HCT116 (cell line): ENCODE measurements around the gene CERS4. TPM values are rescaled to one million over a fixed set of nuclear protein-coding genes. Genes with fewer than 3 reads are reported as not detected.

ENCODE experiments used
- ATAC-seq: fragments of 200-7000 bp; cut with Tn5 transposase; 2 replicates; pipeline ENCODE4 v1.9.1; 2020; ENCODE audit warnings: mild to moderate bottlenecking, moderate library complexity
- BruUV-seq: library from RNA; stranded (reverse); fragments of 400-500 nt; replicated peaks from 2 replicates; lab custom pipeline; 2021; lab: Mats Ljungman, UMichigan
- CTCF ChIA-PET: fragments of 300-600 bp; sonication (Branson Sonifier 250); formaldehyde crosslinking; loops from one replicate; lab custom pipeline; 2021; ENCODE audit warnings: antibody characterized with exemption; lab: Charles Lee
- POLR2A ChIA-PET: fragments of 300-600, 350-600 bp; sonication (Branson Sonifier 250); formaldehyde crosslinking; loops from one replicate; lab custom pipeline; 2021; ENCODE audit warnings: antibody characterized with exemption; lab: Charles Lee
- RAD21 ChIA-PET, 2 experiments: fragments of 300-600 bp; sonication (Branson Sonifier 250); formaldehyde crosslinking; loops; one replicate each; lab custom pipeline; 2023; ENCODE audit warnings: low total read pairs in 2 of 2; ENCODE audit not compliant: uncharacterized antibody in 2 of 2, unreplicated experiment in 2 of 2, low non-redundant PET in 1 of 2; lab: Charles Lee
- DNase-seq: peaks from one replicate; pipeline ENCODE4 v3.0.0-alpha.2; 2010; ENCODE audit warnings: low read depth, low spot score
- H2AFZ ChIP-seq: fragments of 200-600 bp; shearing (Covaris generic), sonication (generic); 2 replicates; pipeline ENCODE4 v1.6.1; 2017; ENCODE audit warnings: low read depth, mixed run types, mixed read lengths, antibody characterized with exemption, low read length; ENCODE audit not compliant: poor library complexity, severe bottlenecking
- H3K27ac ChIP-seq: 2 replicates; pipeline ENCODE4 v1.5.1; 2012; ENCODE audit warnings: low read depth, low read length
- H3K27me3 ChIP-seq: fragments of 200-600 bp; sonication (generic); 2 replicates; pipeline ENCODE4 v1.6.1; 2016; ENCODE audit warnings: mixed run types, low read length, mixed read lengths; ENCODE audit not compliant: insufficient read depth
- H3K36me3 ChIP-seq, 2 experiments: fragments of 200-500 bp in 1 of 2; fragments of 200-600 bp in 1 of 2; sonication (Bioruptor generic) in 1 of 2; sonication (generic) in 1 of 2; 2 replicates each; pipeline versions ENCODE4 v1.5.1 to v1.6.1; 2014 to 2016; ENCODE audit warnings: low read length in 2 of 2, inconsistent platforms in 1 of 2, mixed read lengths in 1 of 2, mixed run types in 1 of 2; ENCODE audit not compliant: insufficient read depth in 2 of 2, control insufficient read depth in 1 of 2
- H3K4me1 ChIP-seq, 2 experiments: fragments of 200-600 bp in 1 of 2; sonication (generic) in 1 of 2; 2 replicates each; pipeline versions ENCODE4 v1.5.1 to v1.6.1; 2012 to 2017; ENCODE audit warnings: low read length in 2 of 2, inconsistent platforms in 1 of 2, mild to moderate bottlenecking in 1 of 2, mixed read lengths in 1 of 2, mixed run types in 1 of 2, moderate library complexity in 1 of 2; ENCODE audit not compliant: insufficient read depth in 2 of 2, control insufficient read depth in 1 of 2
- H3K4me2 ChIP-seq: fragments of 200-600 bp; sonication (generic); 2 replicates; pipeline ENCODE4 v1.6.1; 2017; ENCODE audit warnings: mixed run types, low read length, mixed read lengths
- H3K4me3 ChIP-seq, 2 experiments: fragments of 200-600 bp in 1 of 2; sonication (generic) in 1 of 2; replicated peaks in 1 of 2; 2 replicates each; pipeline ENCODE4 v1.5.1; 2011 to 2016; ENCODE audit warnings: low read length in 2 of 2, control low read depth in 1 of 2, low read depth in 1 of 2, mild to moderate bottlenecking in 1 of 2, mixed read lengths in 1 of 2, mixed run types in 1 of 2
- H3K79me2 ChIP-seq: fragments of 200-600 bp; sonication (generic); 2 replicates; pipeline ENCODE4 v1.6.1; 2017; ENCODE audit warnings: mild to moderate bottlenecking, mixed run types, low read length, moderate library complexity, mixed read lengths; ENCODE audit not compliant: insufficient read depth
- H3K9ac ChIP-seq: fragments of 200-600 bp; sonication (generic); 2 replicates; pipeline ENCODE4 v1.6.1; 2016; ENCODE audit warnings: low read length, mixed read lengths
- H3K9me2 ChIP-seq: fragments of 200-600 bp; sonication (generic), shearing (Covaris generic); 2 replicates; pipeline ENCODE4 v1.6.1; 2017; ENCODE audit warnings: mixed run types, mild to moderate bottlenecking, moderate library complexity; ENCODE audit not compliant: insufficient read depth
- H3K9me3 ChIP-seq, 2 experiments: fragments of 200-500 bp in 1 of 2; fragments of 200-600 bp in 1 of 2; sonication (Bioruptor generic) in 1 of 2; sonication (generic) in 1 of 2; 2 replicates each; pipeline ENCODE4 v1.6.1; 2014 to 2017; ENCODE audit warnings: low read length in 2 of 2, mixed read lengths in 2 of 2, inconsistent platforms in 1 of 2, low read depth in 1 of 2, mild to moderate bottlenecking in 1 of 2, mixed run types in 1 of 2, moderate library complexity in 1 of 2; ENCODE audit not compliant: control insufficient read depth in 1 of 2, insufficient read depth in 1 of 2
- H4K20me1 ChIP-seq: fragments of 200-600 bp; sonication (generic), shearing (Covaris generic); 2 replicates; pipeline ENCODE4 v1.6.1; 2017; ENCODE audit warnings: mixed run types, mild to moderate bottlenecking, moderate library complexity; ENCODE audit not compliant: insufficient read depth
- ATF3 ChIP-seq: IDR thresholded peaks from 2 replicates; pipeline ENCODE4 v1.6.1; 2012
- CTCF ChIP-seq, 3 experiments: fragments of 200-600 bp in 1 of 3; sonication (generic) in 1 of 3; IDR thresholded peaks in 2 of 3; conservative IDR thresholded peaks in 1 of 3; 2 replicates each; pipeline ENCODE4 v1.5.1; 2012 to 2017; ENCODE audit warnings: low read depth in 2 of 3, low read length in 2 of 3, antibody characterized with exemption in 1 of 3, borderline replicate concordance in 1 of 3, control low read depth in 1 of 3, mild to moderate bottlenecking in 1 of 3, mixed read lengths in 1 of 3, mixed run types in 1 of 3, moderate library complexity in 1 of 3; ENCODE audit not compliant: insufficient read depth in 1 of 3
- ELF1 ChIP-seq: IDR thresholded peaks from 2 replicates; pipeline ENCODE4 v1.6.1; 2012; ENCODE audit warnings: low read depth, borderline replicate concordance
- FOSL1 ChIP-seq: IDR thresholded peaks from 2 replicates; pipeline ENCODE4 v1.6.1; 2012; ENCODE audit warnings: low read depth
- POLR2A ChIP-seq: IDR thresholded peaks from 2 replicates; pipeline ENCODE4 v1.7.0; 2011; ENCODE audit warnings: borderline replicate concordance; ENCODE audit not compliant: insufficient read depth, insufficient read length; ENCODE audit errors: extremely low read depth
- POLR2AphosphoS5 ChIP-seq: IDR thresholded peaks from 2 replicates; pipeline ENCODE4 v1.6.1; 2011; ENCODE audit warnings: mild to moderate bottlenecking, low read depth, low read length, moderate library complexity
- RAD21 ChIP-seq: IDR thresholded peaks from 2 replicates; pipeline ENCODE4 v1.6.1; 2012; ENCODE audit warnings: low read depth, mild to moderate bottlenecking
- REST ChIP-seq: IDR thresholded peaks from 2 replicates; pipeline ENCODE4 v1.6.1; 2012; ENCODE audit warnings: low read depth
- SIN3A ChIP-seq: IDR thresholded peaks from 2 replicates; pipeline ENCODE4 v1.6.1; 2012; ENCODE audit warnings: low read depth
- TCF7L2 ChIP-seq: IDR thresholded peaks from 2 replicates; pipeline ENCODE4 v1.7.0; 2011; ENCODE audit warnings: borderline replicate concordance, inconsistent platforms; ENCODE audit not compliant: insufficient read depth, insufficient read length; ENCODE audit errors: extremely low read depth
- YY1 ChIP-seq: IDR thresholded peaks from 2 replicates; pipeline ENCODE4 v1.6.1; 2011; ENCODE audit warnings: low read length, low read depth, moderate library complexity, mild to moderate bottlenecking; ENCODE audit not compliant: insufficient replicate concordance; ENCODE audit errors: extremely low read depth
- intact Hi-C: fragments of 100-400 bp; cut with micrococcal nuclease; formaldehyde crosslinking; loops from 2 replicates; pipeline ENCODE4 v1.10.0; 2022
- total RNA-seq: library from RNA; stranded (reverse); gene quantifications from one replicate; pipeline ENCODE4 v1.2.1, GENCODE V29; 2021; ENCODE audit not compliant: unreplicated experiment

The CERS4 gene
- total RNA-seq, 1 experiment from 2014 or later = 26.0 TPM

- POLR2A ChIA-PET = no interaction called here
- TF ChIP-seq YY1 (no peak), POLR2AphosphoS5 (no peak), REST (no peak), CTCF (IDR thresholded peaks at IDR 0.05 in 2 of 3, conservative IDR thresholded peaks at IDR 0.05 in 1 of 3; ENCODE audit: borderline replicate concordance in 1 of 3, insufficient read depth in 1 of 3, low read depth in 2 of 3, low read length in 2 of 3) (0 out of 6 replicates have a peak, but pooled peaks of 1 of the 3 experiments have one; percentile 3), TCF7L2 (no peak), SIN3A (no peak), POLR2A (no peak), FOSL1 (no peak), ATF3 (no peak), ELF1 (no peak), RAD21 (peak; percentile 39)
- H3K9ac ChIP-seq = no peak overlapping the region
- H2AFZ ChIP-seq = no peak overlapping the region
- no peaks in the 10 kb centered on the region for H3K27me3 ChIP-seq
- no peak overlapping the region for H3K27ac ChIP-seq
- no peaks in the 10 kb centered on the region for H3K79me2 ChIP-seq
- DNase-seq (no peak), ATAC-seq (no peak)
- H3K36me3 ChIP-seq = no peaks in the 10 kb centered on the region
- peaks cover 16% of the 10 kb centered on the region in 2 experiments for H3K4me1 ChIP-seq
- H3K9me2 ChIP-seq = no peaks in the 10 kb centered on the region
- intact Hi-C loops = no loop called here
- no peak overlapping the region for H3K4me3 ChIP-seq
- no peaks in the 10 kb centered on the region for H4K20me1 ChIP-seq
- no TSS peak for BruUV-seq
- CTCF ChIA-PET = no interaction called here
- H3K9me3 ChIP-seq = peaks cover 3 to 6% of the 10 kb centered on the region in 2 experiments; a peak in 2 of 4 replicates
- no peak overlapping the region for H3K4me2 ChIP-seq
- RAD21 ChIA-PET = no interaction called here
These were observed 35.3 kb downstream of the CERS4 start for GRCh38 chr19:8244442-8244841.
